Panc1 (cell line): ENCODE results near the gene PANK4. TPM values are rescaled to one million over a fixed set of nuclear protein-coding genes. Genes with fewer than 3 reads are reported as not detected.

Experiments
- ATAC-seq: fragments of 200-7000 bp; cut with Tn5 transposase; 2 replicates; pipeline ENCODE4 v1.9.1; 2020; ENCODE audit warnings: mild to moderate bottlenecking, moderate library complexity
- BruUV-seq: library from RNA; stranded (reverse); fragments of 400-500 nt; replicated peaks from 2 replicates; lab custom pipeline; 2021; lab: Mats Ljungman, UMichigan
- CTCF ChIA-PET: fragments of 300-600 bp; sonication (Branson Sonifier 250); formaldehyde crosslinking; loops from one replicate; lab custom pipeline; 2022; ENCODE audit warnings: antibody characterized with exemption; lab: Charles Lee
- POLR2A ChIA-PET: fragments of 300-600 bp; sonication (Branson Sonifier 250); formaldehyde crosslinking; loops from one replicate; lab custom pipeline; 2022; ENCODE audit warnings: antibody characterized with exemption; lab: Charles Lee
- DNase-seq: peaks from one replicate; pipeline ENCODE4 v3.0.0-alpha.2; 2010; ENCODE audit warnings: low read depth, low spot score
- H3K27ac ChIP-seq: 2 replicates; pipeline ENCODE4 v1.5.1; 2011; ENCODE audit warnings: mild to moderate bottlenecking, low read length, inconsistent platforms
- H3K27me3 ChIP-seq: fragments of 200-500 bp; sonication (Bioruptor generic); 2 replicates; pipeline ENCODE4 v1.6.0; 2014; ENCODE audit warnings: low read length, inconsistent platforms; ENCODE audit not compliant: control insufficient read depth, insufficient read depth
- H3K36me3 ChIP-seq: fragments of 200-500 bp; sonication (Bioruptor generic); 2 replicates; pipeline ENCODE4 v1.5.1; 2014; ENCODE audit warnings: inconsistent platforms, mild to moderate bottlenecking, low read length, moderate library complexity; ENCODE audit not compliant: control insufficient read depth, insufficient read depth
- H3K4me1 ChIP-seq: 2 replicates; pipeline ENCODE4 v1.5.1; 2011; ENCODE audit warnings: inconsistent platforms, mild to moderate bottlenecking, low read length, moderate library complexity; ENCODE audit not compliant: control insufficient read depth, insufficient read depth
- H3K4me3 ChIP-seq, 2 experiments: 2 replicates each; pipeline ENCODE4 v1.5.1; 2011 to 2012; ENCODE audit warnings: low read depth in 2 of 2, low read length in 2 of 2, mild to moderate bottlenecking in 2 of 2, inconsistent platforms in 1 of 2, moderate library complexity in 1 of 2
- H3K9me3 ChIP-seq: fragments of 200-500 bp; sonication (Bioruptor generic); 2 replicates; pipeline ENCODE4 v1.5.1; 2014; ENCODE audit warnings: low read depth, mild to moderate bottlenecking, inconsistent platforms, low read length, moderate library complexity; ENCODE audit not compliant: control insufficient read depth, insufficient read depth
- CTCF ChIP-seq: fragments of 450-650 bp; IDR thresholded peaks from 2 replicates; pipeline ENCODE4 v1.5.1; 2017; ENCODE audit warnings: mild to moderate bottlenecking
- POLR2AphosphoS5 ChIP-seq: IDR thresholded peaks from 2 replicates; pipeline ENCODE4 v1.6.1; 2012; ENCODE audit warnings: mild to moderate bottlenecking, low read depth, low read length, moderate library complexity
- REST ChIP-seq, 2 experiments: IDR thresholded peaks; 2 replicates each; pipeline ENCODE4 v1.6.1; 2011 to 2012; ENCODE audit warnings: low read depth in 2 of 2, control low read depth in 1 of 2, low read length in 1 of 2, mild to moderate bottlenecking in 1 of 2, moderate library complexity in 1 of 2; ENCODE audit not compliant: insufficient read depth in 1 of 2
- SIN3A ChIP-seq: IDR thresholded peaks from 2 replicates; pipeline ENCODE4 v1.6.1; 2012; ENCODE audit warnings: low read depth, mild to moderate bottlenecking, low read length, moderate library complexity, borderline replicate concordance; ENCODE audit not compliant: insufficient read depth
- TCF7L2 ChIP-seq: IDR thresholded peaks from 2 replicates; pipeline ENCODE4 v1.6.1; 2011; ENCODE audit warnings: mild to moderate bottlenecking, low read depth, low read length, inconsistent platforms
- in situ Hi-C: cut with HindIII; loops from 2 replicates; pipeline ENCODE4 v1.10.0; 2016; ENCODE audit warnings: low sequenced_read_pairs, low pct_unique_long_range_greater_than_20kb
- intact Hi-C: fragments of 100-400 bp; cut with micrococcal nuclease; formaldehyde crosslinking; loops from one replicate; pipeline ENCODE4 v1.10.0; 2022; ENCODE audit not compliant: unreplicated experiment
- total RNA-seq: library from RNA; stranded (reverse); gene quantifications from one replicate; pipeline ENCODE4 v1.2.1, GENCODE V29; 2021; ENCODE audit not compliant: unreplicated experiment

The PANK4 gene
- total RNA-seq, 1 experiment from 2014 or later = 35.9 TPM

GRCh38 chr1:2558861-2559260 lies 32.5 kb upstream of the PANK4 start:
- H3K9me3 ChIP-seq = no peaks in the 10 kb centered on the region
- TF ChIP-seq SIN3A (no peak), REST (IDR thresholded peaks at IDR 0.05; ENCODE audit: insufficient read depth in 1 of 2, low read depth in 2 of 2, low read length in 1 of 2) (no peak), TCF7L2 (no peak), POLR2AphosphoS5 (no peak), CTCF (no peak)
- no peaks in the 10 kb centered on the region for H3K36me3 ChIP-seq
- peaks cover 15% of the 10 kb centered on the region for H3K4me1 ChIP-seq
- intact Hi-C loops = no loop called here
- ChIA-PET POLR2A (no interaction called here), CTCF (no interaction called here)
- H3K4me3 ChIP-seq = no peak overlapping the region
- no peak for ATAC-seq
- no peaks in the 10 kb centered on the region for H3K27me3 ChIP-seq
- no TSS peak for BruUV-seq
- no peak overlapping the region for H3K27ac ChIP-seq
- in situ Hi-C loops = no loop called here
- no peak for DNase-seq

GRCh38 chr1:2558420-2558819 lies 32.0 kb upstream of the PANK4 start:
- no peaks in the 10 kb centered on the region for H3K9me3 ChIP-seq
- ATAC-seq (no peak), DNase-seq (no peak)
- no peak overlapping the region for H3K27ac ChIP-seq
- in situ Hi-C loops = no loop called here
- no peaks in the 10 kb centered on the region for H3K36me3 ChIP-seq
- no peaks in the 10 kb centered on the region for H3K27me3 ChIP-seq
- no TSS peak for BruUV-seq
- TF ChIP-seq REST (IDR thresholded peaks at IDR 0.05; ENCODE audit: insufficient read depth in 1 of 2, low read depth in 2 of 2, low read length in 1 of 2) (no peak), TCF7L2 (no peak)
- H3K4me1 ChIP-seq = peaks cover 15% of the 10 kb centered on the region
- no peak overlapping the region for H3K4me3 ChIP-seq
- intact Hi-C loops = no loop called here
- ChIA-PET POLR2A (no interaction called here), CTCF (no interaction called here)
